HepG2 (cell line): ENCODE measurements around the gene FRS2. TPM values are rescaled to one million over a fixed set of nuclear protein-coding genes. Genes with fewer than 3 reads are reported as not detected.

ENCODE experiments used
- ATF7-NPFF ChIP-seq: sonication (generic); formaldehyde crosslinking; IDR thresholded peaks from 2 replicates; pipeline ENCODE4 v1.8.1; 2023; ENCODE audit warnings: mild to moderate bottlenecking, low read depth, missing genetic modification reagents, moderate library complexity
- ATRX ChIP-seq: sonication (generic); formaldehyde crosslinking; IDR thresholded peaks from 2 replicates; pipeline ENCODE4 v1.4.0; 2020; ENCODE audit warnings: missing genetic modification reagents, borderline replicate concordance
- CC2D1A ChIP-seq: sonication (generic); formaldehyde crosslinking; IDR thresholded peaks from 2 replicates; pipeline ENCODE4 v1.8.1; 2023; ENCODE audit warnings: mild to moderate bottlenecking, missing genetic modification reagents
- CHCHD3 ChIP-seq: sonication (generic); formaldehyde crosslinking; IDR thresholded peaks from 2 replicates; pipeline ENCODE4 v1.8.0; 2022; ENCODE audit warnings: mild to moderate bottlenecking, missing genetic modification reagents, moderate library complexity
- FOSL1 ChIP-seq: sonication (generic); formaldehyde crosslinking; IDR thresholded peaks from 2 replicates; pipeline ENCODE4 v1.9.0; 2021; ENCODE audit warnings: missing genetic modification reagents, borderline replicate concordance
- IRX3 ChIP-seq: sonication (generic); formaldehyde crosslinking; IDR thresholded peaks from 2 replicates; pipeline ENCODE4 v1.8.1; 2023; ENCODE audit warnings: mild to moderate bottlenecking, low read depth, missing genetic modification reagents, borderline replicate concordance
- KAT2B ChIP-seq: fragments of 150-350 bp; IDR thresholded peaks from 2 replicates; pipeline ENCODE4 v1.6.1; 2014; ENCODE audit warnings: low read depth, low read length, borderline replicate concordance
- MAFF ChIP-seq: IDR thresholded peaks from 2 replicates; pipeline ENCODE4 v1.6.1; 2011; ENCODE audit warnings: low read depth, low read length, improper control_type of control experiment
- MED8 ChIP-seq: sonication (generic); formaldehyde crosslinking; IDR thresholded peaks from 2 replicates; pipeline ENCODE4 v1.8.1; 2023; ENCODE audit warnings: mild to moderate bottlenecking, missing genetic modification reagents; ENCODE audit not compliant: insufficient replicate concordance
- MLLT10 ChIP-seq: sonication (generic); formaldehyde crosslinking; IDR thresholded peaks from 2 replicates; pipeline ENCODE4 v1.4.0; 2020; ENCODE audit warnings: missing genetic modification reagents
- PHF21A ChIP-seq: sonication (generic); formaldehyde crosslinking; IDR thresholded peaks from 2 replicates; pipeline ENCODE4 v1.5.0; 2020; ENCODE audit warnings: mild to moderate bottlenecking, missing genetic modification reagents
- PRDM4 ChIP-seq: sonication (generic); formaldehyde crosslinking; IDR thresholded peaks from 2 replicates; pipeline ENCODE4 v1.9.0; 2021; ENCODE audit warnings: missing genetic modification reagents, borderline replicate concordance
- SSRP1 ChIP-seq: IDR thresholded peaks from 2 replicates; pipeline ENCODE4 v1.6.1; 2016; ENCODE audit warnings: control low read depth
- STAG1 ChIP-seq: sonication (generic); formaldehyde crosslinking; IDR thresholded peaks from 2 replicates; pipeline ENCODE4 v1.4.0; 2020; ENCODE audit warnings: missing genetic modification reagents
- ZNF296 ChIP-seq: sonication (generic); formaldehyde crosslinking; conservative IDR thresholded peaks from 2 replicates; pipeline ENCODE4 v1.5.0; 2020; ENCODE audit warnings: mild to moderate bottlenecking, missing genetic modification reagents
- ZNF567 ChIP-seq: sonication (generic); formaldehyde crosslinking; IDR thresholded peaks from 2 replicates; pipeline ENCODE4 v1.8.1; 2023; ENCODE audit warnings: mild to moderate bottlenecking, missing genetic modification reagents, borderline replicate concordance
- ZNF678 ChIP-seq: sonication (generic); formaldehyde crosslinking; IDR thresholded peaks from 2 replicates; pipeline ENCODE4 v1.4.0; 2020; ENCODE audit warnings: mild to moderate bottlenecking, missing genetic modification reagents
- ZNF7 ChIP-seq: IDR thresholded peaks from 2 replicates; pipeline ENCODE4 v1.6.1; 2016; ENCODE audit warnings: missing biosample characterization, missing genetic modification reagents
- ZNF850 ChIP-seq: sonication (generic); formaldehyde crosslinking; conservative IDR thresholded peaks from 2 replicates; pipeline ENCODE4 v1.9.0; 2021; ENCODE audit warnings: mild to moderate bottlenecking, missing genetic modification reagents
- polyA plus RNA-seq, 8 experiments: library from polyadenylated mRNA; depleted of rRNA in 3 of 8; stranded (reverse) in 7 of 8; unstranded in 1 of 8; fragments of >200 nt; fragmentation: Illumina TruSeq in 4 of 8; extraction: Trizol in 4 of 8; gene quantifications; 2 replicates each; pipeline versions ENCODE4 v1.2.1 to v1.2.3, GENCODE V29; 2011 to 2016; ENCODE audit warnings: low read depth in 4 of 8, missing spikeins in 1 of 8, mixed read lengths in 1 of 8; ENCODE audit not compliant: insufficient read depth in 1 of 8
- total RNA-seq, 5 experiments: library from RNA; depleted of rRNA; stranded (reverse); fragments of >200 nt; fragmentation: Illumina TruSeq; extraction: Trizol; gene quantifications; 2 replicates each; pipeline ENCODE4 v1.2.3, GENCODE V29; 2016; ENCODE audit warnings: low read depth in 1 of 5
- TF ChIP-seq, protein P1 (sequence below): IDR thresholded peaks from 2 replicates; pipeline ENCODE4 v1.6.1; 2016; ENCODE audit warnings: low read depth, missing genetic modification reagents, missing compliant biosample characterization
- TF ChIP-seq, protein P2 (sequence below): sonication (generic); formaldehyde crosslinking; IDR thresholded peaks from 2 replicates; pipeline ENCODE4 v1.8.0; 2022; ENCODE audit warnings: missing genetic modification reagents, low read depth, mild to moderate bottlenecking, borderline replicate concordance

The FRS2 gene
- total and polyA plus RNA-seq, 2 of the 13 experiments (the other 11 are each of a cell fraction or from before 2014, with no cell fraction given), result 8.3 to 16.8 TPM

DNA sequence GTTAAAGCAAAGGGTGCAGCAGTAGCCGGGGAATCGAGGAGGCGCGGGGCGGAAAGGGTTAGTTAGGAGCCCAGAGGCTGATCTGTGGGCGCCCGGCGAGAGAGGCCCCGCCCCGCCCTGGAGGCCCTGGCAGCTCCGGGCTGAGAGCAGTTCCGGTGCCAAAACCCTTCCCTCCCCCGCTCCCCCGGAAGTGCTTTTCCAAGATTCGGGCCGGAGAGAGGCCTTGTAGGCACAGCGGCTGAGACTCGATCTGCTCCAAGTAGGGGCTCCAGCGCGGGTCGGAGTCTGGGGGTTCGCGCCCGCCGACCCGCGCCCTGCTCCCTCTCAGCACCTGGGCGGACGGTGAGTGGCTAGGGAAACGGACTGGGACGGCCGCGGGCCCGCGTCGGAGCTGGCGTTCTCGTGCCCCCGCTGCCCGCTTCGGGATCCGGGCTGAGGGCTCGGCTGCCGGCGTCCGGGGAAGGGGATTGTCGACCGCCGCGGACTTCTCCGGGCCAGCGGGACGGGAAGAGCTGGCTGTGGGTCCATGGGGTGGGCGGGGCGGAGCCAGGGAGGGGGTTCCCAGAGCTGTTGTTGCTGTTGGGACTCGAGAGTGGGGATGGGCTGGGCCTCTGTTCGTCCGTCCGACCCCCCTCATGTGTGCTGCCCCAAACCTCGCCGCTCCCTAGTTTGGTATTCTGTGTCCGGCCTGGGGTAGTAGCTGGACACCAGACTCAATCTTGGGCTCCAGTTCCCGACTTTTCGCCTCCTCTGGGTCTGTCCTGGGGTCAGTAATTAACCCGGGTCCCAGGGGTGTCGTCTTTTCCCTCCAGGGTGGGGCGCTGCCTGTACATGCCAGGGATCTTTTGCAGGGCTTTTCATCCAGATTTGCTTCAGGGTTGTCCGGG is at the start of gene FRS2 (continued):
- TF ChIP-seq, protein P1, sequence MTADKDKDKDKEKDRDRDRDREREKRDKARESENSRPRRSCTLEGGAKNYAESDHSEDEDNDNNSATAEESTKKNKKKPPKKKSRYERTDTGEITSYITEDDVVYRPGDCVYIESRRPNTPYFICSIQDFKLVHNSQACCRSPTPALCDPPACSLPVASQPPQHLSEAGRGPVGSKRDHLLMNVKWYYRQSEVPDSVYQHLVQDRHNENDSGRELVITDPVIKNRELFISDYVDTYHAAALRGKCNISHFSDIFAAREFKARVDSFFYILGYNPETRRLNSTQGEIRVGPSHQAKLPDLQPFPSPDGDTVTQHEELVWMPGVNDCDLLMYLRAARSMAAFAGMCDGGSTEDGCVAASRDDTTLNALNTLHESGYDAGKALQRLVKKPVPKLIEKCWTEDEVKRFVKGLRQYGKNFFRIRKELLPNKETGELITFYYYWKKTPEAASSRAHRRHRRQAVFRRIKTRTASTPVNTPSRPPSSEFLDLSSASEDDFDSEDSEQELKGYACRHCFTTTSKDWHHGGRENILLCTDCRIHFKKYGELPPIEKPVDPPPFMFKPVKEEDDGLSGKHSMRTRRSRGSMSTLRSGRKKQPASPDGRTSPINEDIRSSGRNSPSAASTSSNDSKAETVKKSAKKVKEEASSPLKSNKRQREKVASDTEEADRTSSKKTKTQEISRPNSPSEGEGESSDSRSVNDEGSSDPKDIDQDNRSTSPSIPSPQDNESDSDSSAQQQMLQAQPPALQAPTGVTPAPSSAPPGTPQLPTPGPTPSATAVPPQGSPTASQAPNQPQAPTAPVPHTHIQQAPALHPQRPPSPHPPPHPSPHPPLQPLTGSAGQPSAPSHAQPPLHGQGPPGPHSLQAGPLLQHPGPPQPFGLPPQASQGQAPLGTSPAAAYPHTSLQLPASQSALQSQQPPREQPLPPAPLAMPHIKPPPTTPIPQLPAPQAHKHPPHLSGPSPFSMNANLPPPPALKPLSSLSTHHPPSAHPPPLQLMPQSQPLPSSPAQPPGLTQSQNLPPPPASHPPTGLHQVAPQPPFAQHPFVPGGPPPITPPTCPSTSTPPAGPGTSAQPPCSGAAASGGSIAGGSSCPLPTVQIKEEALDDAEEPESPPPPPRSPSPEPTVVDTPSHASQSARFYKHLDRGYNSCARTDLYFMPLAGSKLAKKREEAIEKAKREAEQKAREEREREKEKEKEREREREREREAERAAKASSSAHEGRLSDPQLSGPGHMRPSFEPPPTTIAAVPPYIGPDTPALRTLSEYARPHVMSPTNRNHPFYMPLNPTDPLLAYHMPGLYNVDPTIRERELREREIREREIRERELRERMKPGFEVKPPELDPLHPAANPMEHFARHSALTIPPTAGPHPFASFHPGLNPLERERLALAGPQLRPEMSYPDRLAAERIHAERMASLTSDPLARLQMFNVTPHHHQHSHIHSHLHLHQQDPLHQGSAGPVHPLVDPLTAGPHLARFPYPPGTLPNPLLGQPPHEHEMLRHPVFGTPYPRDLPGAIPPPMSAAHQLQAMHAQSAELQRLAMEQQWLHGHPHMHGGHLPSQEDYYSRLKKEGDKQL, result no peak
- TF ChIP-seq PRDM4 (CRISPR knock-in tag) (no peak), ZNF678 (CRISPR knock-in tag) (no peak), MAFF (no peak), SSRP1 (no peak), MED8 (CRISPR knock-in tag) (no peak), MLLT10 (CRISPR knock-in tag) (no peak), KAT2B (no peak), IRX3 (CRISPR knock-in tag) (no peak), ZNF7 (no peak), PHF21A (CRISPR knock-in tag) (peak; percentile 43; the same call in 1 of the 2 replicates), ZNF567 (no peak), ATRX (CRISPR knock-in tag) (no peak), FOSL1 (CRISPR knock-in tag) (no peak), CC2D1A (CRISPR knock-in tag) (no peak), ATF7-NPFF (CRISPR knock-in tag) (peak; percentile 84; the same call in 1 of the 2 replicates), CHCHD3 (CRISPR knock-in tag) (no peak), ZNF296 (CRISPR knock-in tag) (no peak), STAG1 (CRISPR knock-in tag) (peak; percentile 73), ZNF850 (CRISPR knock-in tag) (peak; percentile 67; the same call in 1 of the 2 replicates)
- TF ChIP-seq, protein P2, sequence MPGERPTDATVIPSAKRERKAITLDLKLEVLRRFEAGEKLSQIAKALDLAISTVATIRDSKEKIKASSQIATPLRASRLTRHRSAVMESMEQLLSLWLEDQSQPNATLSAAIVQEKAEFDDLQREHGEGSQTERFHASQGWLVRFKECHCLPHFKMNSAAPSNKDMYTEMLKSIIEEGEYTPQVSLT (CRISPR knock-in tag), result no peak
